Fibroblast of lung (primary cell): ENCODE results near the gene TGM6.

ENCODE experiments used
- CTCF ChIP-seq, 2 donors: IDR thresholded peaks in 1 of 2; conservative IDR thresholded peaks in 1 of 2; 1 replicate in 1 of 2; 2 replicates in 1 of 2; pipeline ENCODE4 v1.5.1; 2011 to 2012; ENCODE audit warnings: low read length in 2 of 2, control low read depth in 1 of 2, inconsistent platforms in 1 of 2, low read depth in 1 of 2, mild to moderate bottlenecking in 1 of 2
- EZH2 ChIP-seq: IDR thresholded peaks from 2 replicates; pipeline ENCODE4 v1.5.1; 2012; ENCODE audit warnings: low read length, control low read depth, mild to moderate bottlenecking; ENCODE audit errors: missing control alignments

- TF ChIP-seq CTCF (conservative IDR thresholded peaks at IDR 0.05 in 1 of 2, IDR thresholded peaks at IDR 0.05 in 1 of 2; ENCODE audit: low read depth in 1 of 2, low read length in 2 of 2) (no peak), EZH2 (no peak)
Observed at GRCh38 chr20:2401527-2401926, 20.8 kb downstream of the TGM6 start.
